ENCODE data around the gene SLC29A4. TPM values are rescaled to one million over a fixed set of nuclear protein-coding genes. Genes with fewer than 3 reads are reported as not detected.

The SLC29A4 gene
- total RNA-seq, 1 donor from 2014 or later: 0.24 TPM

GRCh38 chr7:5351507-5352265, 68.9 kb downstream of the SLC29A4 start:
- no peak for DNase-seq (ENCODE audit: low spot score)

- DNase-seq (ENCODE audit: low spot score): no peak
Measured at GRCh38 chr7:5352440-5353010, 69.8 kb downstream of the SLC29A4 start.

- DNase-seq (ENCODE audit: low spot score): peak; percentile 82
Measured at GRCh38 chr7:5354460-5355232, 71.9 kb downstream of the SLC29A4 start.

Other genes starting within 250 kb of the SLC29A4 start
- 26.0 TPM for gene RBAK, start 237.1 kb upstream of the SLC29A4 start, total RNA-seq (ENCODE audit: insufficient read depth, low replicate concordance)
- gene WIPI2, start 92.7 kb upstream of the SLC29A4 start, total RNA-seq (ENCODE audit: insufficient read depth, low replicate concordance): 34.9 TPM
- 33.2 TPM for gene TNRC18, start 140.9 kb downstream of the SLC29A4 start, total RNA-seq (ENCODE audit: insufficient read depth, low replicate concordance)
- 1.2 TPM for gene FBXL18, start 230.9 kb downstream of the SLC29A4 start, total RNA-seq (ENCODE audit: insufficient read depth, low replicate concordance)
- 4,320 TPM for gene ACTB, start 247.7 kb downstream of the SLC29A4 start, total RNA-seq (ENCODE audit: insufficient read depth, low replicate concordance)